DMS79 (cell line): ENCODE results near the gene BTBD7.
A peak's percentile ranks its signal among the peaks of the same experiment; 100 is the strongest.
"Not testable (repeated sequence)": the region's sequence is repeated elsewhere in the genome, so short reads cannot be mapped to it uniquely, and the experiment has no call there.

Source experiments
- DNase-seq: peaks from one replicate; lab custom pipeline; 2025; lab: John Stamatoyannopoulos, UW

BTBD7 gene

GRCh38 chr14:93332853-93333630 is at the start of gene BTBD7:
Gene BTBD7, minus strand, starts transcription at chr14:93333036. Its CDS starts 36,985 bp downstream, at chr14:93296051.
- DNase-seq = peak; percentile 96

- no peak for DNase-seq
Observed at GRCh38 chr14:93381644-93382043, 48.8 kb upstream of the BTBD7 start.

- no peak for DNase-seq
Observed at GRCh38 chr14:93379831-93380230, 47.0 kb upstream of the BTBD7 start.

- DNase-seq = no peak
Observed at GRCh38 chr14:93375673-93376156, 42.9 kb upstream of the BTBD7 start.

- DNase-seq = no peak
Observed at GRCh38 chr14:93369713-93370266, 37.0 kb upstream of the BTBD7 start.

GRCh38 chr14:93368996-93369712 is 36.3 kb upstream of the BTBD7 start:
- DNase-seq = peak; percentile 41

- DNase-seq = not testable (repeated sequence)
Observed at GRCh38 chr14:93354873-93355272, 22.0 kb upstream of the BTBD7 start.

- DNase-seq = no peak
Observed at GRCh38 chr14:93348292-93348691, 15.5 kb upstream of the BTBD7 start.

GRCh38 chr14:93347850-93348249 is 15.0 kb upstream of the BTBD7 start:
- DNase-seq = no peak

GRCh38 chr14:93346926-93347721 is 14.3 kb upstream of the BTBD7 start, which contains the start of gene COX8C:
Gene COX8C, plus strand, starts transcription at chr14:93347182. Its CDS starts 87 bp downstream, at chr14:93347269.
- DNase-seq = no peak

- DNase-seq = no peak
Observed at GRCh38 chr14:93343797-93344196, 11.0 kb upstream of the BTBD7 start.

- no peak for DNase-seq
Observed at GRCh38 chr14:93343266-93343665, 10.4 kb upstream of the BTBD7 start.

GRCh38 chr14:93337884-93338283 is 5.0 kb upstream of the BTBD7 start:
- DNase-seq = no peak

- DNase-seq = no peak
Observed at GRCh38 chr14:93337143-93337753, 4.4 kb upstream of the BTBD7 start.

GRCh38 chr14:93333631-93334103 is 831 bp upstream of the BTBD7 start:
- no peak for DNase-seq

- no peak for DNase-seq
Observed at GRCh38 chr14:93332397-93332852, 411 bp downstream of the BTBD7 start.

- DNase-seq = no peak
Observed at GRCh38 chr14:93331728-93332396, 974 bp downstream of the BTBD7 start.

- no peak for DNase-seq
Observed at GRCh38 chr14:93331002-93331727, 1.7 kb downstream of the BTBD7 start.

GRCh38 chr14:93330609-93331000 is 2.2 kb downstream of the BTBD7 start:
- DNase-seq = no peak
